OCI-LY3 (cell line): ENCODE data around the gene SHISA7.

Experiments used
- H2AFZ ChIP-seq: fragments of 200-600, 300-600 bp; shearing (Covaris generic); 2 replicates; pipeline ENCODE4 v1.6.0; 2014; ENCODE audit warnings: antibody characterized with exemption, low read depth, low read length
- H3K27ac ChIP-seq: fragments of 200-600, 300-600 bp; sonication (generic); 2 replicates; pipeline ENCODE4 v1.5.1; 2014; ENCODE audit warnings: mild to moderate bottlenecking, low read length, moderate library complexity, mixed read lengths
- H3K27me3 ChIP-seq: fragments of 200-600, 300-600 bp; sonication (generic); 2 replicates; pipeline ENCODE4 v1.6.1; 2014; ENCODE audit warnings: low read depth, low read length, mixed read lengths
- H3K36me3 ChIP-seq: fragments of 200-600, 300-600 bp; sonication (generic); replicated peaks from 2 replicates; pipeline ENCODE3; 2014; ENCODE audit warnings: low read depth, low read length, mixed read lengths
- H3K4me1 ChIP-seq: fragments of 300-600, 200-600 bp; sonication (generic); 2 replicates; pipeline ENCODE4 v1.6.1; 2014; ENCODE audit warnings: low read length, mixed read lengths
- H3K4me2 ChIP-seq: fragments of 200-600, 300-600 bp; sonication (generic); 2 replicates; pipeline ENCODE4 v1.6.1; 2014; ENCODE audit warnings: low read length, mixed read lengths
- H3K4me3 ChIP-seq: fragments of 300-600, 200-600 bp; sonication (generic); 2 replicates; pipeline ENCODE4 v1.5.1; 2014; ENCODE audit warnings: antibody characterized with exemption, mild to moderate bottlenecking, low read length, moderate library complexity
- H3K79me2 ChIP-seq: fragments of 300-600, 200-600 bp; shearing (Covaris generic); 2 replicates; pipeline ENCODE4 v1.6.1; 2014; ENCODE audit warnings: mild to moderate bottlenecking, low read length, mixed read lengths
- H3K9ac ChIP-seq: fragments of 300-600, 200-600 bp; shearing (Covaris generic); 2 replicates; pipeline ENCODE4 v1.6.0; 2014; ENCODE audit warnings: mild to moderate bottlenecking, low read length, moderate library complexity
- H3K9me3 ChIP-seq: fragments of 200-600, 300-600 bp; shearing (Covaris generic); 2 replicates; pipeline ENCODE4 v1.6.1; 2014; ENCODE audit warnings: low read length, mixed read lengths; ENCODE audit not compliant: insufficient read depth
- H4K20me1 ChIP-seq: fragments of 200-600, 300-600 bp; sonication (generic); 2 replicates; pipeline ENCODE4 v1.6.1; 2016; ENCODE audit warnings: low read length, mixed read lengths; ENCODE audit not compliant: insufficient read depth
- EZH2phosphoT487 ChIP-seq: fragments of 200-600 bp; shearing (Covaris generic); IDR thresholded peaks from 2 replicates; pipeline ENCODE4 v1.6.1; 2018; ENCODE audit warnings: antibody characterized with exemption, mixed run types, low read depth
- TF ChIP-seq, protein P1 (sequence below): fragments of 200-600, 300-600 bp; sonication (generic); IDR thresholded peaks from 2 replicates; pipeline ENCODE4 v1.5.1; 2014; ENCODE audit warnings: antibody characterized with exemption, low read length, low read depth

SHISA7 gene

DNA sequence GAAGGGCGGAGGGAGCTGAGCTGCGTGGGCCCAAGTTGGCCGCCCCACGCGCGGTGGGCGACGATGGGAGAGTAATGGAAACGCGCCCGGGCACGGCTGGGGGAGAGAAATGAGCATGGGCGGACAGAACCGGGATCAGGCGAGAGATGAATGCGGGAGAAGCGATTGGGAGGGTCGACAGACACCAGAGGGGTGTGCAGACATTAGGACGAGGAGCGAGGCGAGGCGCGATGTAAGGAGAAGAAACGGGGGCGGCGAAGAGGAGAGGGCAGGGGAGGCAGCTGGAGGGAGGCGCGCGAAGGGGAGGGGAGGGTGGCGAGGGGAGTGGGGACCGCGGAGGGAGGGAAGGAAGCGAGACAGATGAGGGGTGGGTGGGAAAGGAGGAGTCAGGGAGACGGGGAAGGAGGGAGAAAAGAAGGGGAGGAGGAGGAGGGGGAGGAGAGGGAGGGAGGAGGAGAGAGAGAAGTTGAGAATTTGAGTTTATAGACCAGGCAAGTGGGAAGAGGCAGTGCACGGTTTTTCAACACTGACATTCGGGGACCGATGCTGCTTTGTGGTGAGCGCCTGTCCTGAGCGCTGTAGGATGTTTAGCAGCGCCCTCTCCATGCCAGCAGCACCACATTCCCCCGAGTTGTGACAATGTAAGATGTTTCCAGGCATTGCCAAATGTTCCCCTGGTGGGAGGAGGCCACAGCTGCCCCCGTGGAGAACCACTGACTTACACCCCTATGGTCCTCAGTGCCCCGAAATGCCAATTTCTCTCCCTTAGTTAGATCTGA is at the start of gene SHISA7:
TSS of gene SHISA7 (minus strand) at position 256 of the 779 bp plus-strand sequence. CDS start 437 bp downstream, outside the sequence.
- no peaks in the 10 kb centered on the region for H3K4me1 ChIP-seq
- no peak within 1 kb of the TSS for H3K4me3 ChIP-seq
- H3K4me2 ChIP-seq = no peak within 1 kb of the TSS
- no peak within 1 kb of the TSS for H3K27ac ChIP-seq
- H3K79me2 ChIP-seq = no peaks in the 10 kb centered on the region
- no peaks in the 10 kb centered on the region for H4K20me1 ChIP-seq
- H3K9me3 ChIP-seq = no peaks in the 10 kb centered on the region
- no peak within 1 kb of the TSS for H2AFZ ChIP-seq
- H3K27me3 ChIP-seq = no peaks in the 10 kb centered on the region
- H3K36me3 ChIP-seq = no peaks in the 10 kb centered on the region
- no peak within 1 kb of the TSS for H3K9ac ChIP-seq
- TF ChIP-seq, protein P1, sequence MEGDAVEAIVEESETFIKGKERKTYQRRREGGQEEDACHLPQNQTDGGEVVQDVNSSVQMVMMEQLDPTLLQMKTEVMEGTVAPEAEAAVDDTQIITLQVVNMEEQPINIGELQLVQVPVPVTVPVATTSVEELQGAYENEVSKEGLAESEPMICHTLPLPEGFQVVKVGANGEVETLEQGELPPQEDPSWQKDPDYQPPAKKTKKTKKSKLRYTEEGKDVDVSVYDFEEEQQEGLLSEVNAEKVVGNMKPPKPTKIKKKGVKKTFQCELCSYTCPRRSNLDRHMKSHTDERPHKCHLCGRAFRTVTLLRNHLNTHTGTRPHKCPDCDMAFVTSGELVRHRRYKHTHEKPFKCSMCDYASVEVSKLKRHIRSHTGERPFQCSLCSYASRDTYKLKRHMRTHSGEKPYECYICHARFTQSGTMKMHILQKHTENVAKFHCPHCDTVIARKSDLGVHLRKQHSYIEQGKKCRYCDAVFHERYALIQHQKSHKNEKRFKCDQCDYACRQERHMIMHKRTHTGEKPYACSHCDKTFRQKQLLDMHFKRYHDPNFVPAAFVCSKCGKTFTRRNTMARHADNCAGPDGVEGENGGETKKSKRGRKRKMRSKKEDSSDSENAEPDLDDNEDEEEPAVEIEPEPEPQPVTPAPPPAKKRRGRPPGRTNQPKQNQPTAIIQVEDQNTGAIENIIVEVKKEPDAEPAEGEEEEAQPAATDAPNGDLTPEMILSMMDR = no peak
- no peak for TF ChIP-seq EZH2phosphoT487

DNA sequence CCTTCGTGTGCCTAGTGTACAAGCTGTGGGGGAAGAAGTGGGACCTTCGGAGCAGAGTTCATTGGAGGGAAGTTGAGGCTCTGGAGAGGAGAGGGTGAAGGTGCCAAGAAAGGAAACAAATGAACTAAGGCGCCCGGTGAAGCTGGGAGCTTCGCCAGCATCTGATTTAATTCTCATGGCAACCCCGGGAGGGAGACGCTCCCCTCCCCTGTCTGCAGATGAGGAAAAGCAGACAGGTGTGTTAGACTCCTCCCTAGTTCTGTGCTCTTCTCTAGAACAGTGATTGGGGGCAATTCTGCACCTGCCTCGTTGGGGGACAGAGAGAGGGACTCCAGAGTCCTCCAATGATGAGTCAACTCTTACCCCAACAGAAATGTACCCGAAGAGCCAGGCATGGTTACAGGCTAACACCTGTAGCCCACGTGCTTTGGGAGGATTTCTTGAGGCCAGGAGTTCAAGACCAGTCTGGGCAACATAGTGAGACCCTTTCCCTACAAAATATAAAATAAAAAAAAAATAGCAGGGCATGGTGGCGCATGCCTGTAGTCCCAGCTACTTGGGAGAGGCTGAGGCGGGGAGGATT is 49.4 kb upstream of the SHISA7 start:
- H3K27me3 ChIP-seq = no peaks in the 10 kb centered on the region
- no peak overlapping the region for H3K4me3 ChIP-seq
- no peak overlapping the region for H3K4me2 ChIP-seq
- H3K79me2 ChIP-seq = no peaks in the 10 kb centered on the region
- H3K9ac ChIP-seq = no peak overlapping the region
- no peak overlapping the region for H3K27ac ChIP-seq
- no peaks in the 10 kb centered on the region for H4K20me1 ChIP-seq
- H2AFZ ChIP-seq = no peak overlapping the region
- no peaks in the 10 kb centered on the region for H3K9me3 ChIP-seq
- H3K36me3 ChIP-seq = no peaks in the 10 kb centered on the region
- TF ChIP-seq, protein P1 = no peak
- H3K4me1 ChIP-seq = peaks cover 3% of the 10 kb centered on the region; the same call in 1 of the 2 replicates

DNA sequence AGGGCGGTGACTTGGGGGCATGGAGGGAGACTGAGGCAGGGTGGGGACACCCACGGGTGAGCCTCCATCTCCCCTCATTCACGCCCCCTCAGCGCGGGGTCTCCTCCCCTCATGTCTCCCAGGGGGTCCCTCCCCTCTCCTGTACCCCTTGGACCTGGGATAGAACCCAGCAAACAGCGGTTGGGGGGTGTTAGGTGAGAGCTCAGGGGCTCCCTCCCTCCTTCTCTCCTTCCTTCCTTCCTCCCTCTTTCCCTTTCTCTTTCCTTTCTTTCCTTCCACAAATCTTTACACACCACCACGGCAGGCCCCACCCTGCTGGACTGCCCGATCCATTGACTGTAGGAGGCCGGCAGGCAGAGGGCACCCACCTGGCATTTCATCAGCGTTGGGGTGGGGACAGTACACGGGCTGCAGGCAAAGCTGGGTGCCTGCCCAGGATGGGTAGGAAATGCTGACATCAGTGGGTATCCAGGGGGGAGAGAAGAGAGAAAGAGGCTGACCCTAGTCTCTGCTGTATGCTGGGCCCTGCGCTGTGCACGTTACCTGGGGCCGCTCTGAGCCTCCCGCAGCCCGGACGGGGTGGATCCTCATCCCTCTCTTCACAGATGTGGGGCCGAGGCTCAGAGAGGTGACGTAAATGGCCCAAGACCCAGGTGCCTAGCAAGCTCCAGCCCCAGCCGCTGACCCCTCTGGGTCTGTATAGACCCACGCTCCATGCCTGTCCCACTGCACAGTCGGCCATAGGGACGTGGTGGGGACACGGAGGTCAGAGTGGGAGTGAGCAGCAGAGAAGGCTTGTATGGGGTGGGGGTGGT is 48.7 kb upstream of the SHISA7 start:
- Histone ChIP-seq H3K4me3 (no peak overlapping the region), H3K27me3 (no peaks in the 10 kb centered on the region), H3K9ac (no peak overlapping the region), H3K36me3 (no peaks in the 10 kb centered on the region), H3K27ac (no peak overlapping the region), H2AFZ (no peak overlapping the region), H3K4me1 (peaks cover 3% of the 10 kb centered on the region; the same call in 1 of the 2 replicates), H3K9me3 (no peaks in the 10 kb centered on the region), H3K79me2 (no peaks in the 10 kb centered on the region), H3K4me2 (no peak overlapping the region), H4K20me1 (no peaks in the 10 kb centered on the region)
- TF ChIP-seq, protein P1 = no peak
- no peak for TF ChIP-seq EZH2phosphoT487
